IMR-90 (cell line): Measurements from ENCODE around the gene LRRC56. TPM values are rescaled to one million over a fixed set of nuclear protein-coding genes. Genes with fewer than 3 reads are reported as not detected.

Experiments used
- ATAC-seq: fragments of 200-7000 bp; cut with Tn5 transposase; 2 replicates; pipeline ENCODE4 v1.9.1; 2020; ENCODE audit warnings: low read depth, mild to moderate bottlenecking, moderate library complexity
- BruUV-seq: library from RNA; stranded (reverse); fragments of 400-500 nt; replicated peaks from 2 replicates; lab custom pipeline; 2021; lab: Mats Ljungman, UMichigan
- CTCF ChIA-PET: fragments of 300-600 bp; formaldehyde crosslinking; extraction: SDS; loops from one replicate; lab custom pipeline; 2021; ENCODE audit warnings: antibody characterized with exemption; lab: Yijun Ruan, JAX
- POLR2A ChIA-PET: fragments of 300-600 bp; sonication (Branson Sonifier 250); formaldehyde crosslinking; loops from one replicate; lab custom pipeline; 2022; ENCODE audit warnings: antibody characterized with exemption; ENCODE audit not compliant: unreplicated experiment; lab: Charles Lee
- DNase-seq: peaks from one replicate; pipeline ENCODE4 v3.0.0; 2013
- H2AFZ ChIP-seq: replicated peaks from 2 replicates; pipeline ENCODE3; 2013; ENCODE audit warnings: low read length, mild to moderate bottlenecking; ENCODE audit not compliant: poor library complexity
- H2AK5ac ChIP-seq: 2 replicates; pipeline ENCODE4 v1.6.1; 2013; ENCODE audit warnings: low read depth, low read length, inconsistent platforms
- H2AK9ac ChIP-seq: replicated peaks from 2 replicates; pipeline ENCODE3; 2013; ENCODE audit warnings: mild to moderate bottlenecking, low read depth, low read length, moderate library complexity; ENCODE audit not compliant: poor library complexity
- H2BK120ac ChIP-seq: 2 replicates; pipeline ENCODE4 v1.6.1; 2013; ENCODE audit warnings: low read depth, low read length, inconsistent platforms
- H2BK15ac ChIP-seq: 3 replicates; pipeline ENCODE4 v1.6.1; 2013; ENCODE audit warnings: low read depth, low read length, inconsistent platforms
- H2BK20ac ChIP-seq: 2 replicates; pipeline ENCODE4 v1.6.1; 2013; ENCODE audit warnings: low read depth, mild to moderate bottlenecking, inconsistent platforms, low read length, moderate library complexity
- H2BK5ac ChIP-seq: 2 replicates; pipeline ENCODE4 v1.6.1; 2013; ENCODE audit warnings: mild to moderate bottlenecking, low read depth, low read length, inconsistent platforms; ENCODE audit not compliant: poor library complexity, severe bottlenecking
- H3K14ac ChIP-seq: replicated peaks from 2 replicates; pipeline ENCODE4 v1.6.1; 2013; ENCODE audit warnings: low read depth, low read length, inconsistent platforms
- H3K18ac ChIP-seq: 2 replicates; pipeline ENCODE4 v1.6.1; 2013; ENCODE audit warnings: low read depth, low read length, control low read depth
- H3K23ac ChIP-seq: 2 replicates; pipeline ENCODE4 v1.6.1; 2013; ENCODE audit warnings: low read depth, low read length, inconsistent platforms
- H3K27ac ChIP-seq: 2 replicates; pipeline ENCODE4 v1.5.1; 2013; ENCODE audit warnings: mild to moderate bottlenecking, control low read depth, low read length; ENCODE audit not compliant: insufficient read depth
- H3K27me3 ChIP-seq: 2 replicates; pipeline ENCODE4 v1.6.1; 2013; ENCODE audit warnings: low read length; ENCODE audit not compliant: control insufficient read depth, insufficient read depth
- H3K36me3 ChIP-seq: 2 replicates; pipeline ENCODE4 v1.6.1; 2013; ENCODE audit warnings: low read length, mixed read lengths; ENCODE audit not compliant: control insufficient read depth, insufficient read depth
- H3K4ac ChIP-seq: 2 replicates; pipeline ENCODE4 v1.6.1; 2013; ENCODE audit warnings: low read depth, low read length, inconsistent platforms
- H3K4me1 ChIP-seq: 2 replicates; pipeline ENCODE4 v1.6.1; 2013; ENCODE audit warnings: low read length, mixed read lengths; ENCODE audit not compliant: control insufficient read depth, insufficient read depth
- H3K4me2 ChIP-seq: 2 replicates; pipeline ENCODE4 v1.6.1; 2013; ENCODE audit warnings: low read depth, mild to moderate bottlenecking, control low read depth, low read length, moderate library complexity
- H3K4me3 ChIP-seq: 2 replicates; pipeline ENCODE4 v1.5.1; 2013; ENCODE audit warnings: low read depth, mild to moderate bottlenecking, control low read depth, low read length, moderate library complexity; ENCODE audit not compliant: insufficient read depth
- H3K56ac ChIP-seq: 2 replicates; pipeline ENCODE4 v1.6.1; 2013; ENCODE audit warnings: low read length, inconsistent platforms; ENCODE audit not compliant: insufficient read depth; ENCODE audit errors: extremely low read depth
- H3K79me1 ChIP-seq, 2 experiments: 2 replicates each; pipeline ENCODE4 v1.6.1; 2013; ENCODE audit warnings: low read length in 2 of 2, inconsistent platforms in 1 of 2, low read depth in 1 of 2
- H3K9ac ChIP-seq: 2 replicates; pipeline ENCODE4 v1.6.1; 2013; ENCODE audit warnings: low read depth, low read length, control low read depth
- H3K9me1 ChIP-seq: 2 replicates; pipeline ENCODE4 v1.6.1; 2013; ENCODE audit warnings: low read length, inconsistent platforms; ENCODE audit not compliant: insufficient read depth
- H3K9me3 ChIP-seq: 2 replicates; pipeline ENCODE4 v1.6.1; 2013; ENCODE audit warnings: low read length; ENCODE audit not compliant: control insufficient read depth, insufficient read depth
- H4K20me1 ChIP-seq: 2 replicates; pipeline ENCODE4 v1.6.1; 2013; ENCODE audit warnings: low read length, inconsistent platforms; ENCODE audit not compliant: insufficient read depth
- H4K5ac ChIP-seq: 2 replicates; pipeline ENCODE4 v1.6.1; 2013; ENCODE audit warnings: mild to moderate bottlenecking, low read depth, low read length, control low read depth
- H4K8ac ChIP-seq, 2 experiments: 2 replicates each; pipeline ENCODE4 v1.6.1; 2013; ENCODE audit warnings: low read depth in 2 of 2, low read length in 2 of 2, control low read depth in 1 of 2, inconsistent platforms in 1 of 2
- H4K91ac ChIP-seq: 2 replicates; pipeline ENCODE4 v1.6.1; 2013; ENCODE audit warnings: low read depth, low read length, inconsistent platforms; ENCODE audit not compliant: insufficient read depth
- MAFK ChIP-seq: IDR thresholded peaks from 2 replicates; pipeline ENCODE4 v1.6.1; 2012; ENCODE audit warnings: low read depth, low read length, improper control_type of control experiment
- MXI1 ChIP-seq: IDR thresholded peaks from 2 replicates; pipeline ENCODE4 v1.6.1; 2012; ENCODE audit warnings: low read depth, mild to moderate bottlenecking, low read length, moderate library complexity, borderline replicate concordance
- POLR2A ChIP-seq: IDR thresholded peaks from 2 replicates; pipeline ENCODE4 v1.6.1; 2012; ENCODE audit warnings: mild to moderate bottlenecking, low read depth, low read length
- RAD21 ChIP-seq: IDR thresholded peaks from 2 replicates; pipeline ENCODE4 v1.6.1; 2012; ENCODE audit warnings: low read length, improper control_type of control experiment
- RCOR1 ChIP-seq: IDR thresholded peaks from 2 replicates; pipeline ENCODE4 v1.6.1; 2012; ENCODE audit warnings: mild to moderate bottlenecking, low read length, improper control_type of control experiment; ENCODE audit not compliant: insufficient replicate concordance
- RFX5 ChIP-seq: IDR thresholded peaks from 2 replicates; pipeline ENCODE4 v1.8.0; 2012; ENCODE audit warnings: low read depth, mild to moderate bottlenecking, low read length, moderate library complexity
- SMC3 ChIP-seq: fragments of 150-350 bp; IDR thresholded peaks from 2 replicates; pipeline ENCODE4 v1.6.1; 2016; ENCODE audit warnings: low read depth, mild to moderate bottlenecking, antibody characterized with exemption, low read length, moderate library complexity
- whole genome bisulfite sequencing, 2 experiments: methylation state at CpG; one replicate each; pipeline versions ENCODE4 v1.1.5 to v1.1.7; 2013; ENCODE audit warnings: missing lambda C conversion rate in 2 of 2; ENCODE audit not compliant: insufficient read length in 1 of 2; ENCODE audit errors: extremely low coverage in 2 of 2; 5-methylcytosine and 5-hydroxymethylcytosine counted together
- dilution Hi-C: fragments of 300-500 bp; cut with HindIII; formaldehyde crosslinking; loops from one replicate; pipeline ENCODE4 v1.14.3; 2018; ENCODE audit warnings: low sequenced_read_pairs; ENCODE audit not compliant: unreplicated experiment
- in situ Hi-C: fragments of 300-500 bp; cut with MboI; formaldehyde crosslinking; loops from 3 replicates; pipeline ENCODE4 v1.14.3; 2019; ENCODE audit warnings: low sequenced_read_pairs, inconsistent platforms, mixed read lengths
- intact Hi-C: fragments of 100-400 bp; cut with micrococcal nuclease; formaldehyde crosslinking; loops from 2 replicates; pipeline ENCODE4 v1.10.0; 2022
- polyA plus RNA-seq, 3 experiments: library from polyadenylated mRNA; depleted of rRNA; stranded (reverse); fragments of >200 nt; gene quantifications; 2 replicates each; pipeline ENCODE4 v1.2.3, GENCODE V29; 2012; ENCODE audit warnings: low replicate concordance in 1 of 3
- total RNA-seq: library from RNA; depleted of rRNA; stranded (reverse); fragments of >200 nt; gene quantifications from 2 replicates; pipeline ENCODE4 v1.2.3, GENCODE V29; 2012
- TF ChIP-seq, protein P1 (sequence below): conservative IDR thresholded peaks from 2 replicates; pipeline ENCODE4 v1.5.1; 2012; ENCODE audit warnings: mild to moderate bottlenecking, low read depth, low read length, improper control_type of control experiment

LRRC56 gene
- total and polyA plus RNA-seq, 2 of the 4 experiments (the other 2 are of a cell fraction): 0.36 to 1.3 TPM

DNA sequence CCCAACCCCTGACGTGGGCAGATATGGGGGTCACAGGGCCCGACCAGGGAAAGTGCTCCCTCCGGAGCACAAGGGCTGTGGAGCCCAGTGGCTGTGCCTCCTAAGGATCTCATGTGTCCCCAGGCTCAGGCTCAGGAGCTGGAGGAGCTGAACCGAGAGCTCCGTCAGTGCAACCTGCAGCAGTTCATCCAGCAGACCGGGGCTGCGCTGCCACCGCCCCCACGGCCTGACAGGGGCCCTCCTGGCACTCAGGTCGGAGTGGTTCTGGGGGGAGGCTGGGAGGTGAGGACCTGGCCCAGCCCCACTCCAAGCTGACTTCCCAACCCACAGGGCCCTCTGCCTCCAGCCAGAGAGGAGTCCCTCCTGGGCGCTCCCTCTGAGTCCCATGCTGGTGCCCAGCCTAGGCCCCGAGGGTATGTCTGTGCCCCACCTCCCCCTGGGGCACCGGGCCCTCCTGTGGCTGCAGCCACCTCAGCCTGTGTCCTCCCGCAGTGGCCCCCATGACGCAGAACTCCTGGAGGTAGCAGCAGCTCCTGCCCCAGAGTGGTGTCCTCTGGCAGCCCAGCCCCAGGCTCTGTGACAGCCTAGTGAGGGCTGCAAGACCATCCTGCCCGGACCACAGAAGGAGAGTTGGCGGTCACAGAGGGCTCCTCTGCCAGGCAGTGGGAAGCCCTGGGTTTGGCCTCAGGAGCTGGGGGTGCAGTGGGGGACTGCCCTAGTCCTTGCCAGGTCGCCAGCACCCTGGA is 25.9 kb downstream of the LRRC56 start:
- no peak overlapping the region for H3K18ac ChIP-seq
- no peak overlapping the region for H3K56ac ChIP-seq
- H3K36me3 ChIP-seq: peaks cover 14% of the 10 kb centered on the region
- H3K4me3 ChIP-seq: no peak overlapping the region
- intact Hi-C loops: no loop called here
- H3K27ac ChIP-seq: no peak overlapping the region
- DNase-seq (no peak), ATAC-seq (no peak)
- H4K8ac ChIP-seq: 0 out of 4 replicates have a peak overlapping the region, but pooled peaks of 1 of the 2 experiments have one; percentile 49
- WGBS, 2 experiments: 93% methylated on average over 5 of the region's 18 CpGs; no CpG with 5 or more reads in 1 of the 2 experiments
- H2BK20ac ChIP-seq: no peak overlapping the region
- H4K20me1 ChIP-seq: peaks cover 29% of the 10 kb centered on the region
- H3K9ac ChIP-seq: no peak overlapping the region
- no peak for TF ChIP-seq RFX5
- TF ChIP-seq, protein P1, sequence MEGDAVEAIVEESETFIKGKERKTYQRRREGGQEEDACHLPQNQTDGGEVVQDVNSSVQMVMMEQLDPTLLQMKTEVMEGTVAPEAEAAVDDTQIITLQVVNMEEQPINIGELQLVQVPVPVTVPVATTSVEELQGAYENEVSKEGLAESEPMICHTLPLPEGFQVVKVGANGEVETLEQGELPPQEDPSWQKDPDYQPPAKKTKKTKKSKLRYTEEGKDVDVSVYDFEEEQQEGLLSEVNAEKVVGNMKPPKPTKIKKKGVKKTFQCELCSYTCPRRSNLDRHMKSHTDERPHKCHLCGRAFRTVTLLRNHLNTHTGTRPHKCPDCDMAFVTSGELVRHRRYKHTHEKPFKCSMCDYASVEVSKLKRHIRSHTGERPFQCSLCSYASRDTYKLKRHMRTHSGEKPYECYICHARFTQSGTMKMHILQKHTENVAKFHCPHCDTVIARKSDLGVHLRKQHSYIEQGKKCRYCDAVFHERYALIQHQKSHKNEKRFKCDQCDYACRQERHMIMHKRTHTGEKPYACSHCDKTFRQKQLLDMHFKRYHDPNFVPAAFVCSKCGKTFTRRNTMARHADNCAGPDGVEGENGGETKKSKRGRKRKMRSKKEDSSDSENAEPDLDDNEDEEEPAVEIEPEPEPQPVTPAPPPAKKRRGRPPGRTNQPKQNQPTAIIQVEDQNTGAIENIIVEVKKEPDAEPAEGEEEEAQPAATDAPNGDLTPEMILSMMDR: no peak
- no peak for TF ChIP-seq MAFK
- no peak for TF ChIP-seq POLR2A
- no peak for TF ChIP-seq SMC3
- no peak for TF ChIP-seq MXI1
- TF ChIP-seq RCOR1: no peak
- TF ChIP-seq RAD21: no peak
- peaks cover 21% of the 10 kb centered on the region for H3K4me1 ChIP-seq
- no peak overlapping the region; the same call in 1 of the 2 replicates for H4K5ac ChIP-seq
- H3K14ac ChIP-seq: no peak overlapping the region
- H2AK9ac ChIP-seq: no peak overlapping the region
- H2AFZ ChIP-seq: no peak overlapping the region
- peaks cover 5% of the 10 kb centered on the region; the same call in 1 of the 2 replicates for H3K9me1 ChIP-seq
- CTCF ChIA-PET: interaction anchor here (1.3 kb wide), 1 partner anchor 9 kb away, joined by 3 read pairs; no protein-coding TSS in a partner anchor
- POLR2A ChIA-PET: no interaction called here
- no peak overlapping the region for H2BK120ac ChIP-seq
- no peak overlapping the region for H2AK5ac ChIP-seq
- in situ Hi-C loops: no loop called here
- no peaks in the 10 kb centered on the region for H3K9me3 ChIP-seq
- peaks cover 9% of the 10 kb centered on the region for H3K27me3 ChIP-seq
- no peak overlapping the region for H2BK5ac ChIP-seq
- no peak overlapping the region for H3K23ac ChIP-seq
- peaks cover 28 to 41% of the 10 kb centered on the region in 2 experiments; a peak in 3 of 4 replicates for H3K79me1 ChIP-seq
- BruUV-seq: no TSS peak
- H3K4ac ChIP-seq: no peak overlapping the region
- dilution Hi-C loops: no loop called here
- no peak overlapping the region for H2BK15ac ChIP-seq
- H3K4me2 ChIP-seq: no peak overlapping the region
- no peak overlapping the region for H4K91ac ChIP-seq
